OCI-LY3 (cell line): ENCODE measurements around the gene FBXO21.

Source experiments
- H2AFZ ChIP-seq: fragments of 200-600, 300-600 bp; shearing (Covaris generic); 2 replicates; pipeline ENCODE4 v1.6.0; 2014; ENCODE audit warnings: antibody characterized with exemption, low read depth, low read length
- H3K27ac ChIP-seq: fragments of 200-600, 300-600 bp; sonication (generic); 2 replicates; pipeline ENCODE4 v1.5.1; 2014; ENCODE audit warnings: mild to moderate bottlenecking, low read length, moderate library complexity, mixed read lengths
- H3K27me3 ChIP-seq: fragments of 200-600, 300-600 bp; sonication (generic); 2 replicates; pipeline ENCODE4 v1.6.1; 2014; ENCODE audit warnings: low read depth, low read length, mixed read lengths
- H3K36me3 ChIP-seq: fragments of 200-600, 300-600 bp; sonication (generic); replicated peaks from 2 replicates; pipeline ENCODE3; 2014; ENCODE audit warnings: low read depth, low read length, mixed read lengths
- H3K4me1 ChIP-seq: fragments of 300-600, 200-600 bp; sonication (generic); 2 replicates; pipeline ENCODE4 v1.6.1; 2014; ENCODE audit warnings: low read length, mixed read lengths
- H3K4me2 ChIP-seq: fragments of 200-600, 300-600 bp; sonication (generic); 2 replicates; pipeline ENCODE4 v1.6.1; 2014; ENCODE audit warnings: low read length, mixed read lengths
- H3K4me3 ChIP-seq: fragments of 300-600, 200-600 bp; sonication (generic); 2 replicates; pipeline ENCODE4 v1.5.1; 2014; ENCODE audit warnings: antibody characterized with exemption, mild to moderate bottlenecking, low read length, moderate library complexity
- H3K79me2 ChIP-seq: fragments of 300-600, 200-600 bp; shearing (Covaris generic); 2 replicates; pipeline ENCODE4 v1.6.1; 2014; ENCODE audit warnings: mild to moderate bottlenecking, low read length, mixed read lengths
- H3K9ac ChIP-seq: fragments of 300-600, 200-600 bp; shearing (Covaris generic); 2 replicates; pipeline ENCODE4 v1.6.0; 2014; ENCODE audit warnings: mild to moderate bottlenecking, low read length, moderate library complexity
- H3K9me3 ChIP-seq: fragments of 200-600, 300-600 bp; shearing (Covaris generic); 2 replicates; pipeline ENCODE4 v1.6.1; 2014; ENCODE audit warnings: low read length, mixed read lengths; ENCODE audit not compliant: insufficient read depth
- H4K20me1 ChIP-seq: fragments of 200-600, 300-600 bp; sonication (generic); 2 replicates; pipeline ENCODE4 v1.6.1; 2016; ENCODE audit warnings: low read length, mixed read lengths; ENCODE audit not compliant: insufficient read depth
- EZH2phosphoT487 ChIP-seq: fragments of 200-600 bp; shearing (Covaris generic); IDR thresholded peaks from 2 replicates; pipeline ENCODE4 v1.6.1; 2018; ENCODE audit warnings: antibody characterized with exemption, mixed run types, low read depth
- TF ChIP-seq, protein P1 (sequence below): fragments of 200-600, 300-600 bp; sonication (generic); IDR thresholded peaks from 2 replicates; pipeline ENCODE4 v1.5.1; 2014; ENCODE audit warnings: antibody characterized with exemption, low read length, low read depth

Gene FBXO21

GRCh38 chr12:117178745-117179144 is 11.5 kb downstream of the FBXO21 start:
- no peaks in the 10 kb centered on the region; the same call in 1 of the 2 replicates for H3K79me2 ChIP-seq
- H3K4me2 ChIP-seq = no peak overlapping the region
- H3K36me3 ChIP-seq = peaks cover 80% of the 10 kb centered on the region
- TF ChIP-seq, protein P1, sequence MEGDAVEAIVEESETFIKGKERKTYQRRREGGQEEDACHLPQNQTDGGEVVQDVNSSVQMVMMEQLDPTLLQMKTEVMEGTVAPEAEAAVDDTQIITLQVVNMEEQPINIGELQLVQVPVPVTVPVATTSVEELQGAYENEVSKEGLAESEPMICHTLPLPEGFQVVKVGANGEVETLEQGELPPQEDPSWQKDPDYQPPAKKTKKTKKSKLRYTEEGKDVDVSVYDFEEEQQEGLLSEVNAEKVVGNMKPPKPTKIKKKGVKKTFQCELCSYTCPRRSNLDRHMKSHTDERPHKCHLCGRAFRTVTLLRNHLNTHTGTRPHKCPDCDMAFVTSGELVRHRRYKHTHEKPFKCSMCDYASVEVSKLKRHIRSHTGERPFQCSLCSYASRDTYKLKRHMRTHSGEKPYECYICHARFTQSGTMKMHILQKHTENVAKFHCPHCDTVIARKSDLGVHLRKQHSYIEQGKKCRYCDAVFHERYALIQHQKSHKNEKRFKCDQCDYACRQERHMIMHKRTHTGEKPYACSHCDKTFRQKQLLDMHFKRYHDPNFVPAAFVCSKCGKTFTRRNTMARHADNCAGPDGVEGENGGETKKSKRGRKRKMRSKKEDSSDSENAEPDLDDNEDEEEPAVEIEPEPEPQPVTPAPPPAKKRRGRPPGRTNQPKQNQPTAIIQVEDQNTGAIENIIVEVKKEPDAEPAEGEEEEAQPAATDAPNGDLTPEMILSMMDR = no peak
- no peaks in the 10 kb centered on the region for H3K9me3 ChIP-seq
- no peak overlapping the region for H3K27ac ChIP-seq
- no peak overlapping the region for H3K4me3 ChIP-seq
- H2AFZ ChIP-seq = no peak overlapping the region
- no peaks in the 10 kb centered on the region for H3K27me3 ChIP-seq
- H3K9ac ChIP-seq = no peak overlapping the region
- H3K4me1 ChIP-seq = peaks cover 4% of the 10 kb centered on the region; the same call in 1 of the 2 replicates
- no peaks in the 10 kb centered on the region for H4K20me1 ChIP-seq

GRCh38 chr12:117178301-117178700 is 12.0 kb downstream of the FBXO21 start:
- Histone ChIP-seq H3K27me3 (no peaks in the 10 kb centered on the region), H3K4me2 (no peak overlapping the region), H3K27ac (no peak overlapping the region), H3K9ac (no peak overlapping the region), H3K4me3 (no peak overlapping the region), H2AFZ (no peak overlapping the region), H3K9me3 (no peaks in the 10 kb centered on the region), H3K36me3 (peaks cover 80% of the 10 kb centered on the region), H4K20me1 (no peaks in the 10 kb centered on the region), H3K79me2 (no peaks in the 10 kb centered on the region; the same call in 1 of the 2 replicates), H3K4me1 (peaks cover 4% of the 10 kb centered on the region; the same call in 1 of the 2 replicates)
- TF ChIP-seq EZH2phosphoT487 = no peak
- TF ChIP-seq, protein P1 = no peak

DNA sequence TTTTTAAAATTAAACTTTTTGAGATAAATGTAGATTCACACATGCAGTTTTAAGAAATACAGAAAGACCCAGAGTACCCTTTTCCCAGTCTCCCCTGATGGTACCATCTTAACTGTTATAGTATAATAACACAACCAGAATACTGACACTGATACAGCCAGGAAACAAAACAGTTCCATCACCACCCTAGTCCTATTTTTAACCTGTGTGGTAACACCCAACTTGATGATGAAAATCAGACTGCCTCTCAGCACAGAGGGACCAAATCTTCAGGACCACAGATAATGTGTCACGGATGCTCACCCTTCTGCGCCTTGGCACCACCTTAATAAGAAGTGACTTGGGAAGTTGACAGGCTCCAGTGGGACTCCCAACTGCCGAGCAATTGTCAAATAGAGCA is 18.1 kb downstream of the FBXO21 start:
- peaks cover 69% of the 10 kb centered on the region for H3K36me3 ChIP-seq
- no peaks in the 10 kb centered on the region for H3K27me3 ChIP-seq

GRCh38 chr12:117171499-117172162 is 18.6 kb downstream of the FBXO21 start:
- H3K9me3 ChIP-seq = no peaks in the 10 kb centered on the region
- TF ChIP-seq EZH2phosphoT487 = no peak
- TF ChIP-seq, protein P1 = no peak
- H3K9ac ChIP-seq = no peak overlapping the region
- H3K4me2 ChIP-seq = no peak overlapping the region
- H2AFZ ChIP-seq = no peak overlapping the region
- 0 out of 2 replicates have a peak, but pooled peaks cover 2% of the 10 kb centered on the region for H4K20me1 ChIP-seq
- H3K4me3 ChIP-seq = no peak overlapping the region
- no peak overlapping the region for H3K27ac ChIP-seq
- H3K4me1 ChIP-seq = peaks cover 4% of the 10 kb centered on the region; the same call in 1 of the 2 replicates
- H3K79me2 ChIP-seq = no peaks in the 10 kb centered on the region; the same call in 1 of the 2 replicates
- H3K36me3 ChIP-seq = peaks cover 70% of the 10 kb centered on the region
- no peaks in the 10 kb centered on the region for H3K27me3 ChIP-seq

More for the DNA sequence above, 18.1 kb downstream of the FBXO21 start:
- H3K4me3 ChIP-seq = no peak overlapping the region
- peaks cover 4% of the 10 kb centered on the region; the same call in 1 of the 2 replicates for H3K4me1 ChIP-seq
- H4K20me1 ChIP-seq = no peaks in the 10 kb centered on the region
- H3K79me2 ChIP-seq = no peaks in the 10 kb centered on the region; the same call in 1 of the 2 replicates
- H3K9me3 ChIP-seq = no peaks in the 10 kb centered on the region
- no peak overlapping the region for H2AFZ ChIP-seq
- H3K4me2 ChIP-seq = no peak overlapping the region
- no peak overlapping the region for H3K9ac ChIP-seq
- no peak overlapping the region for H3K27ac ChIP-seq
- no peak for TF ChIP-seq EZH2phosphoT487
- TF ChIP-seq, protein P1 = no peak
